Mammary epithelial cell (primary cell): ENCODE data around the gene OSBPL9.

Experiments
- EZH2 ChIP-seq: IDR thresholded peaks from 2 replicates; pipeline ENCODE4 v1.6.1; 2012; ENCODE audit warnings: low read length, inconsistent platforms, borderline replicate concordance
- TF ChIP-seq, protein P1 (sequence below), 2 donors: IDR thresholded peaks in 1 of 2; conservative IDR thresholded peaks in 1 of 2; 2 replicates each; pipeline ENCODE4 v1.5.1; 2011 to 2012; ENCODE audit warnings: inconsistent platforms in 2 of 2, low read length in 2 of 2, mild to moderate bottlenecking in 2 of 2, control low read depth in 1 of 2, low read depth in 1 of 2; ENCODE audit not compliant: insufficient read depth in 1 of 2; ENCODE audit errors: extremely low read depth in 1 of 2

DNA sequence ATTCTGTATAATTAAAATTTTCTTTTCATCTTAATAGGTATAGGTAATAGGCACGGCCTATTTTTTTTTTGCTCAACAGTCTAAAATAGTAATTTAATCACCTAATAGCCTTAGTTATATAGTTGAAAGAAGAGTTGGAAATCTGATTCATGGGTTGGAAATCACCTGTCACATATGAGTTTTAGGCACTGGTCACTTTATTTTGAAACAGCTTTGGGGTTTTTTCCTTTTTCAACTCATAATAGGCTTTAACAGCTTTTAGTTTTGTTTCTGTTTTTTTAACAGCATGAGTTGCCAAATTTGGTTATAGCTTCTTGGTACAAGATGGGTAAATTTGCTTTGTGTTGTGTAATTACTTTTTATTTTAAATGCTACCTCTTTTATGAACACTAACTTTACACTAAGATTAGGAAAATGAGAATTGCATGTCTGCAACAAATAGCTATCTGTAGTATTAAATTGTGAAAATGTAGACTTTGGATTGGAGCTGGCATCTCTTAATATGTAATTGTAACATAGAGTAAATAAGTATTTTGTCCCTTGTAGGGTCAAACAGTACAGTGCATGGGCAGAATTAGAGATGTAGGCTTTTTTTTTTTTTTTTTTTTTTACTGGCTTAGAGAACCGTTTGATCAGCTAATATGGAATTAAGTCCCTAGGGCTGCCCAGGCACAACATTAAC, 109.8 kb downstream of the OSBPL9 start:
- TF ChIP-seq, protein P1, sequence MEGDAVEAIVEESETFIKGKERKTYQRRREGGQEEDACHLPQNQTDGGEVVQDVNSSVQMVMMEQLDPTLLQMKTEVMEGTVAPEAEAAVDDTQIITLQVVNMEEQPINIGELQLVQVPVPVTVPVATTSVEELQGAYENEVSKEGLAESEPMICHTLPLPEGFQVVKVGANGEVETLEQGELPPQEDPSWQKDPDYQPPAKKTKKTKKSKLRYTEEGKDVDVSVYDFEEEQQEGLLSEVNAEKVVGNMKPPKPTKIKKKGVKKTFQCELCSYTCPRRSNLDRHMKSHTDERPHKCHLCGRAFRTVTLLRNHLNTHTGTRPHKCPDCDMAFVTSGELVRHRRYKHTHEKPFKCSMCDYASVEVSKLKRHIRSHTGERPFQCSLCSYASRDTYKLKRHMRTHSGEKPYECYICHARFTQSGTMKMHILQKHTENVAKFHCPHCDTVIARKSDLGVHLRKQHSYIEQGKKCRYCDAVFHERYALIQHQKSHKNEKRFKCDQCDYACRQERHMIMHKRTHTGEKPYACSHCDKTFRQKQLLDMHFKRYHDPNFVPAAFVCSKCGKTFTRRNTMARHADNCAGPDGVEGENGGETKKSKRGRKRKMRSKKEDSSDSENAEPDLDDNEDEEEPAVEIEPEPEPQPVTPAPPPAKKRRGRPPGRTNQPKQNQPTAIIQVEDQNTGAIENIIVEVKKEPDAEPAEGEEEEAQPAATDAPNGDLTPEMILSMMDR (conservative IDR thresholded peaks at IDR 0.05 in 1 of 2, IDR thresholded peaks at IDR 0.05 in 1 of 2; ENCODE audit: extremely low read depth in 1 of 2, insufficient read depth in 1 of 2, low read depth in 1 of 2, low read length in 2 of 2): no peak
- no peak for TF ChIP-seq EZH2
